H1 (cell line): Measurements from ENCODE around the gene KCP. TPM values are rescaled to one million over a fixed set of nuclear protein-coding genes. Genes with fewer than 3 reads are reported as not detected.

ENCODE experiments used
- CBX5 ChIP-seq: fragments of 300-800, 300-1000 bp; sonication (generic); IDR thresholded peaks from 2 replicates; pipeline ENCODE4 v1.7.1; 2016; ENCODE audit warnings: antibody characterized with exemption, low read length, low read depth
- EZH2 ChIP-seq: fragments of 200-600 bp; sonication (generic); IDR thresholded peaks from 2 replicates; pipeline ENCODE4 v1.7.1; 2012; ENCODE audit warnings: low read depth, mild to moderate bottlenecking, moderate library complexity, low read length, inconsistent platforms; ENCODE audit not compliant: severe bottlenecking
- GABPA ChIP-seq: IDR thresholded peaks from 2 replicates; pipeline ENCODE4 v1.6.1; 2011; ENCODE audit warnings: mild to moderate bottlenecking, low read length, moderate library complexity, borderline replicate concordance; ENCODE audit not compliant: insufficient read depth
- HDAC2 ChIP-seq, 2 experiments: fragments of 300-600 bp in 1 of 2; sonication (generic) in 1 of 2; IDR thresholded peaks; 2 replicates each; pipeline ENCODE4 v1.6.1; 2011 to 2012; ENCODE audit warnings: low read depth in 2 of 2, low read length in 2 of 2, mild to moderate bottlenecking in 2 of 2, moderate library complexity in 2 of 2, borderline replicate concordance in 1 of 2, inconsistent platforms in 1 of 2
- JUN ChIP-seq: IDR thresholded peaks from 2 replicates; pipeline ENCODE4 v1.6.1; 2011; ENCODE audit warnings: low read depth, mild to moderate bottlenecking, improper control_type of control experiment, low read length
- NRF1 ChIP-seq: IDR thresholded peaks from 2 replicates; pipeline ENCODE4 v1.6.1; 2011; ENCODE audit warnings: mild to moderate bottlenecking, low read depth, low read length, improper control_type of control experiment
- RAD21 ChIP-seq, 2 experiments: IDR thresholded peaks in 1 of 2; conservative IDR thresholded peaks in 1 of 2; 2 replicates each; pipeline ENCODE4 v1.6.1; 2011; ENCODE audit warnings: low read depth in 2 of 2, low read length in 2 of 2, improper control_type of control experiment in 1 of 2, inconsistent platforms in 1 of 2, mild to moderate bottlenecking in 1 of 2, moderate library complexity in 1 of 2
- SRF ChIP-seq: IDR thresholded peaks from 2 replicates; pipeline ENCODE4 v1.6.1; 2011; ENCODE audit warnings: mild to moderate bottlenecking, low read depth, low read length, moderate library complexity
- YY1 ChIP-seq: IDR thresholded peaks from 2 replicates; pipeline ENCODE4 v1.6.1; 2011; ENCODE audit warnings: low read depth, mild to moderate bottlenecking, low read length
- polyA plus RNA-seq, 7 experiments: library from polyadenylated mRNA; depleted of rRNA in 3 of 7; stranded (reverse) in 5 of 7; unstranded in 2 of 7; fragments of >200 nt in 5 of 7; fragments of 200-250 nt in 2 of 7; gene quantifications; 1 replicate in 5 of 7; 2 replicates in 1 of 7; 4 replicates in 1 of 7; pipeline versions ENCODE4 v1.2.1 to v1.2.3, GENCODE V29; 2011 to 2013; ENCODE audit warnings: missing spikeins in 2 of 7, mixed read lengths in 2 of 7
- total RNA-seq: library from RNA; stranded (reverse); fragmentation: NEBNext Ultra II Directional; extraction: Animal tissue kit (Norgen Biotek cat#: 25700); gene quantifications from 2 replicates; pipeline ENCODE4 v1.2.1, GENCODE V29; 2021
- TF ChIP-seq, protein P1 (sequence below): IDR thresholded peaks from 2 replicates; pipeline ENCODE4 v1.6.1; 2011; ENCODE audit warnings: low read depth, mild to moderate bottlenecking, low read length; ENCODE audit not compliant: insufficient read depth
- TF ChIP-seq, protein P2 (sequence below): IDR thresholded peaks from 2 replicates; pipeline ENCODE4 v1.6.1; 2012; ENCODE audit warnings: inconsistent platforms
- TF ChIP-seq, protein P3 (sequence below): IDR thresholded peaks from 2 replicates; pipeline ENCODE4 v1.6.1; 2012; ENCODE audit warnings: inconsistent platforms
- TF ChIP-seq, protein P4 (sequence below), 3 experiments: IDR thresholded peaks; 1 replicate in 2 of 3; 2 replicates in 1 of 3; pipeline versions ENCODE4 v1.5.1 to v1.6.1; 2011; ENCODE audit warnings: low read length in 3 of 3, mild to moderate bottlenecking in 3 of 3, inconsistent platforms in 2 of 3, low read depth in 1 of 3, moderate library complexity in 1 of 3; ENCODE audit not compliant: insufficient read depth in 1 of 3; ENCODE audit errors: control extremely low read depth in 1 of 3

The KCP gene
- total and polyA plus RNA-seq, 2 of the 8 experiments (the other 6 are each of a cell fraction or from before 2014, with no cell fraction given): 1.3 to 2.0 TPM

DNA sequence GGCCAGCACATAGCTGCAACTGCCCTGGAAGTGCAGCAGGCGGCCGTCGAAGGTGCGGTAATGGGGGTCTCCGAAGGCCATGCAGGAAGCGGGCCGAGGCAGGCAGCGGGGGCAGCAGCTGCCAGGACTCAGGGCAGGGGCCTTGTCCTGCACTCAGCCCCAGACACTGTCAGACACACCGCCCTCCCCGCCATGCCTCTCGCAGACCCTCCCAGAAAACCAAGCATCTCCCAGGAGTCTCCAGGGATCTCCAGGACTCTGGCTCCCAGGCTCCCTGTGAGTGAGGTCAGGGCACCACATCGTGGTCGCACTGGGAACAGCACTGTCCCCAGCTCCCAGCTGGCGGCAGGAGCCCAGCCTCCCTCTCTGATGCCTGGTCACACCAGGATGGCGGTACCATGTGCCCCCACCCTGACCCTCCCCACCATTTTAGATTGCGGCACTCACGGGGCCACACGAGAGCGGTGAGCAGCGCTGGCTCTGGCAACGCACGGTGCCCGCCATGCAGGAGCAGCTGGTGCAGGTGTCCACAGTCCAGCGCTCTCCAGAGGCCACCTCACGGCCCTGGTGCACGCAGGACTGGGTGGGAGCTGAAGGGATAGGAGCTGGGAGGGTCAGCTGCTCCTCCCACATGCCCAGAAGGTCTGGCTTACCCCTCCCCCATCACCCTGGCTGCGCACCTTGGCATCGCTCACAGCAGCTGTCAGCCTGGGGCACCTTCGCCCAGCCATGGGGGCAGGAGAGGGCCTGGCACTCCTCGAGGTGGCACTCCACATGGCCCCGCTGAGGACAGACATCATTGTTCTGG is 30.4 kb downstream of the KCP start (continued):
- TF ChIP-seq SRF: no peak
- no peak for TF ChIP-seq GABPA
- no peak for TF ChIP-seq EZH2
- no peak for TF ChIP-seq HDAC2 (IDR thresholded peaks at IDR 0.05; ENCODE audit: borderline replicate concordance in 1 of 2, low read depth in 2 of 2, low read length in 2 of 2)
- TF ChIP-seq CBX5: no peak
- TF ChIP-seq, protein P1, sequence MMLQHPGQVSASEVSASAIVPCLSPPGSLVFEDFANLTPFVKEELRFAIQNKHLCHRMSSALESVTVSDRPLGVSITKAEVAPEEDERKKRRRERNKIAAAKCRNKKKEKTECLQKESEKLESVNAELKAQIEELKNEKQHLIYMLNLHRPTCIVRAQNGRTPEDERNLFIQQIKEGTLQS: no peak
- no peak for TF ChIP-seq NRF1
- TF ChIP-seq, protein P2, sequence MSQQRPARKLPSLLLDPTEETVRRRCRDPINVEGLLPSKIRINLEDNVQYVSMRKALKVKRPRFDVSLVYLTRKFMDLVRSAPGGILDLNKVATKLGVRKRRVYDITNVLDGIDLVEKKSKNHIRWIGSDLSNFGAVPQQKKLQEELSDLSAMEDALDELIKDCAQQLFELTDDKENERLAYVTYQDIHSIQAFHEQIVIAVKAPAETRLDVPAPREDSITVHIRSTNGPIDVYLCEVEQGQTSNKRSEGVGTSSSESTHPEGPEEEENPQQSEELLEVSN: peak; percentile 1; the same call in 1 of the 2 replicates
- TF ChIP-seq, protein P3, sequence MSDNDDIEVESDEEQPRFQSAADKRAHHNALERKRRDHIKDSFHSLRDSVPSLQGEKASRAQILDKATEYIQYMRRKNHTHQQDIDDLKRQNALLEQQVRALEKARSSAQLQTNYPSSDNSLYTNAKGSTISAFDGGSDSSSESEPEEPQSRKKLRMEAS: peak; percentile 76
- TF ChIP-seq JUN: no peak
- TF ChIP-seq, protein P4, sequence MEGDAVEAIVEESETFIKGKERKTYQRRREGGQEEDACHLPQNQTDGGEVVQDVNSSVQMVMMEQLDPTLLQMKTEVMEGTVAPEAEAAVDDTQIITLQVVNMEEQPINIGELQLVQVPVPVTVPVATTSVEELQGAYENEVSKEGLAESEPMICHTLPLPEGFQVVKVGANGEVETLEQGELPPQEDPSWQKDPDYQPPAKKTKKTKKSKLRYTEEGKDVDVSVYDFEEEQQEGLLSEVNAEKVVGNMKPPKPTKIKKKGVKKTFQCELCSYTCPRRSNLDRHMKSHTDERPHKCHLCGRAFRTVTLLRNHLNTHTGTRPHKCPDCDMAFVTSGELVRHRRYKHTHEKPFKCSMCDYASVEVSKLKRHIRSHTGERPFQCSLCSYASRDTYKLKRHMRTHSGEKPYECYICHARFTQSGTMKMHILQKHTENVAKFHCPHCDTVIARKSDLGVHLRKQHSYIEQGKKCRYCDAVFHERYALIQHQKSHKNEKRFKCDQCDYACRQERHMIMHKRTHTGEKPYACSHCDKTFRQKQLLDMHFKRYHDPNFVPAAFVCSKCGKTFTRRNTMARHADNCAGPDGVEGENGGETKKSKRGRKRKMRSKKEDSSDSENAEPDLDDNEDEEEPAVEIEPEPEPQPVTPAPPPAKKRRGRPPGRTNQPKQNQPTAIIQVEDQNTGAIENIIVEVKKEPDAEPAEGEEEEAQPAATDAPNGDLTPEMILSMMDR (IDR thresholded peaks at IDR 0.05; ENCODE audit: control extremely low read depth in 1 of 3, insufficient read depth in 1 of 3, low read depth in 1 of 3, low read length in 3 of 3): peak in 2 of 3 experiments; percentile 96 to 97; a peak in 3 of 4 replicates
- peak; percentile 99 for TF ChIP-seq RAD21 (IDR thresholded peaks at IDR 0.05 in 1 of 2, conservative IDR thresholded peaks at IDR 0.05 in 1 of 2; ENCODE audit: low read depth in 2 of 2, low read length in 2 of 2)
- TF ChIP-seq YY1: no peak
